Parietal lobe (tissue), 1 donor: ENCODE data around the gene DEFB112. TPM values are rescaled to one million over a fixed set of nuclear protein-coding genes. Genes with fewer than 3 reads are reported as not detected.

Experiments
- total RNA-seq: library from RNA; depleted of rRNA; stranded (reverse); fragments of >200 nt; gene quantifications from one replicate; pipeline ENCODE4 v1.2.3, GENCODE V29; 2014

DEFB112 gene
- not detected for total RNA-seq

GRCh38 chr6:50049829-50050228 lies at the start of gene DEFB112:
DEFB112 (minus strand) TSS chr6:50049929; CDS start chr6:50049869, 60 bp downstream.

GRCh38 chr6:50021894-50022293 lies 27.8 kb downstream of the DEFB112 start, which contains the start of gene DEFB110:
DEFB110 (minus strand) TSS chr6:50021994; CDS start chr6:50021935, 59 bp downstream.

Other genes with a start within 250 kb of the DEFB112 start
- not detected for gene CRISP1, start 183.4 kb downstream of the DEFB112 start, total RNA-seq
- gene DEFB114, start 85.8 kb downstream of the DEFB112 start, total RNA-seq, result not detected
- not detected for gene DEFB113, start 80.3 kb downstream of the DEFB112 start, total RNA-seq
- not detected for gene DEFB110, start 27.9 kb downstream of the DEFB112 start, total RNA-seq